K562 (cell line): Measurements from ENCODE around the gene NUFIP2. TPM values are rescaled to one million over a fixed set of nuclear protein-coding genes. Genes with fewer than 3 reads are reported as not detected.
A peak's percentile ranks its signal among the peaks of the same experiment; 100 is the strongest.

Experiments
- ATAC-seq: fragments of 200-7000 bp; cut with Tn5 transposase; 3 replicates; pipeline ENCODE4 v1.9.1; 2020; ENCODE audit warnings: moderate library complexity
- BruUV-seq: library from RNA; stranded (reverse); fragments of 400-500 nt; replicated peaks from 2 replicates; lab custom pipeline; 2021; lab: Mats Ljungman, UMichigan
- CTCF ChIA-PET: fragments of 300-600 bp; formaldehyde crosslinking; extraction: SDS; loops from one replicate; lab custom pipeline; 2021; ENCODE audit warnings: low intra/inter-chr PET ratio; lab: Yijun Ruan, JAX
- POLR2A ChIA-PET: fragments of 300-600, 350-650 bp; sonication (Branson Sonifier 250); formaldehyde crosslinking; extraction: SDS; loops from one replicate; lab custom pipeline; 2021; ENCODE audit warnings: antibody characterized with exemption, inconsistent platforms; lab: Yijun Ruan, JAX
- DNase-seq, 4 experiments: peaks; one replicate each; pipeline versions ENCODE4 v3.0.0 to v3.0.0-alpha.2; 2011 to 2018; ENCODE audit warnings: low spot score in 3 of 4, mixed read lengths in 3 of 4; ENCODE audit errors: extremely low read depth in 1 of 4
- FAIRE-seq: peaks from 2 replicates; lab custom pipeline; 2011; peaks lifted over from hg19 to GRCh38; lab: Jason Lieb, UNC
- H2AFZ ChIP-seq: 2 replicates; pipeline ENCODE4 v1.6.0; 2011; ENCODE audit warnings: low read depth, low read length, control low read depth, inconsistent platforms
- H3K27ac ChIP-seq: fragments of 200-600 bp; 3 replicates; pipeline ENCODE4 v1.8.0; 2011; ENCODE audit warnings: low read depth, mild to moderate bottlenecking, control low read depth, inconsistent platforms, low read length, moderate library complexity, mixed read lengths; ENCODE audit errors: extremely low read depth
- H3K27me3 ChIP-seq, 2 experiments: fragments of 300-600 bp in 1 of 2; 2 replicates in 1 of 2; 3 replicates in 1 of 2; pipeline versions ENCODE4 v1.6.0 to v1.8.0; 2011; ENCODE audit warnings: inconsistent platforms in 2 of 2, low read length in 2 of 2, mild to moderate bottlenecking in 1 of 2, mixed read lengths in 1 of 2, moderate library complexity in 1 of 2; ENCODE audit not compliant: control insufficient read depth in 2 of 2, insufficient read depth in 2 of 2
- H3K36me3 ChIP-seq: fragments of 300-600 bp; 3 replicates; pipeline ENCODE4 v1.8.0; 2011; ENCODE audit warnings: mild to moderate bottlenecking, low read length, inconsistent platforms; ENCODE audit not compliant: control insufficient read depth, insufficient read depth
- H3K4me1 ChIP-seq, 2 experiments: fragments of 200-600 bp in 1 of 2; replicated peaks in 1 of 2; 2 replicates in 1 of 2; 3 replicates in 1 of 2; pipeline versions ENCODE4 v1.5.1 to v1.8.0; 2011; ENCODE audit warnings: inconsistent platforms in 2 of 2, low read length in 2 of 2, mild to moderate bottlenecking in 1 of 2, mixed read lengths in 1 of 2, moderate library complexity in 1 of 2; ENCODE audit not compliant: control insufficient read depth in 2 of 2, insufficient read depth in 2 of 2
- H3K4me2 ChIP-seq: 2 replicates; pipeline ENCODE4 v1.6.1; 2011; ENCODE audit warnings: low read length, control low read depth, inconsistent platforms, mixed read lengths; ENCODE audit not compliant: insufficient read depth
- H3K4me3 ChIP-seq: fragments of 200-600 bp; sonication (generic), shearing (Covaris generic); 2 replicates; pipeline ENCODE4 v1.5.1; 2016; ENCODE audit warnings: control low read depth, inconsistent platforms
- H3K79me2 ChIP-seq: fragments of 200-600 bp; 3 replicates; pipeline ENCODE4 v1.8.0; 2011; ENCODE audit warnings: low read length, inconsistent platforms; ENCODE audit not compliant: control insufficient read depth, insufficient read depth
- H3K9ac ChIP-seq, 2 experiments: 2 replicates each; pipeline versions ENCODE4 v1.6.0 to v1.6.1; 2011; ENCODE audit warnings: low read depth in 2 of 2, low read length in 2 of 2, control low read depth in 1 of 2, inconsistent platforms in 1 of 2, mild to moderate bottlenecking in 1 of 2, mixed read lengths in 1 of 2; ENCODE audit not compliant: insufficient read depth in 1 of 2
- H3K9me1 ChIP-seq: one replicate; pipeline ENCODE4 v1.6.0; 2011; ENCODE audit warnings: inconsistent platforms, mild to moderate bottlenecking, low read length, moderate library complexity; ENCODE audit not compliant: control insufficient read depth, insufficient read depth
- H3K9me3 ChIP-seq: replicated peaks from 2 replicates; pipeline ENCODE4 v1.5.1; 2011; ENCODE audit warnings: low read depth, low read length, inconsistent platforms; ENCODE audit not compliant: control insufficient read depth, insufficient read depth
- H4K20me1 ChIP-seq: replicated peaks from 2 replicates; pipeline ENCODE4 v1.6.1; 2011; ENCODE audit warnings: low read length, inconsistent platforms, mixed read lengths; ENCODE audit not compliant: control insufficient read depth, insufficient read depth
- FOXJ2 ChIP-seq: fragments of 200-800 bp; sonication (Bioruptor generic); IDR thresholded peaks from 2 replicates; pipeline ENCODE4 v1.6.1; 2016; ENCODE audit warnings: missing genetic modification characterization, missing compliant biosample characterization
- KLF10 ChIP-seq: fragments of 250-450 bp; sonication (Bioruptor Pico); IDR thresholded peaks from 2 replicates; pipeline ENCODE4 v1.6.1; 2021; ENCODE audit warnings: matching md5 sums
- NFYB ChIP-seq: IDR thresholded peaks from 2 replicates; pipeline ENCODE4 v1.6.1; 2011; ENCODE audit warnings: mild to moderate bottlenecking, moderate library complexity; ENCODE audit not compliant: insufficient read length; ENCODE audit errors: extremely low read depth
- PCBP2 ChIP-seq: fragments of 200-400 bp; formaldehyde crosslinking; IDR thresholded peaks from 2 replicates; pipeline ENCODE4 v1.6.1; 2018; ENCODE audit warnings: low read length, low read depth, mild to moderate bottlenecking, moderate library complexity; ENCODE audit not compliant: poor library complexity, severe bottlenecking
- PTTG1 ChIP-seq: fragments of 450-650 bp; IDR thresholded peaks from 2 replicates; pipeline ENCODE4 v1.6.1; 2016; ENCODE audit warnings: low read depth, mild to moderate bottlenecking, missing genetic modification characterization, missing compliant biosample characterization
- RAD21 ChIP-seq, 2 experiments: fragments of 250-450 bp in 1 of 2; fragments of 450-650 bp in 1 of 2; sonication (Bioruptor Pico) in 1 of 2; formaldehyde crosslinking in 1 of 2; IDR thresholded peaks in 1 of 2; conservative IDR thresholded peaks in 1 of 2; 2 replicates each; pipeline versions ENCODE4 v1.4.0 to v1.8.0; 2020 to 2022; ENCODE audit warnings: mild to moderate bottlenecking in 2 of 2, moderate library complexity in 1 of 2
- RNF2 ChIP-seq: sonication (generic); IDR thresholded peaks from 2 replicates; pipeline ENCODE4 v1.6.1; 2016
- SNIP1 ChIP-seq: fragments of 450-650 bp; IDR thresholded peaks from 2 replicates; pipeline ENCODE4 v1.7.1; 2017; ENCODE audit warnings: low read depth, mild to moderate bottlenecking
- TARDBP ChIP-seq: fragments of 450-650 bp; IDR thresholded peaks from 2 replicates; pipeline ENCODE4 v1.6.1; 2016
- TGIF2 ChIP-seq: sonication (generic); formaldehyde crosslinking; IDR thresholded peaks from 2 replicates; pipeline ENCODE4 v1.8.1; 2022; ENCODE audit warnings: mild to moderate bottlenecking, missing genetic modification reagents, moderate library complexity
- THAP7 ChIP-seq: fragments of 250-450 bp; sonication (Bioruptor Pico); IDR thresholded peaks from 2 replicates; pipeline ENCODE4 v1.5.0; 2021
- ZNF121 ChIP-seq: sonication (generic); formaldehyde crosslinking; conservative IDR thresholded peaks from 2 replicates; pipeline ENCODE4 v1.8.0; 2022; ENCODE audit warnings: missing genetic modification reagents
- whole genome bisulfite sequencing: fragments of 100-300 bp; shearing (Covaris generic); methylation state at CpG from one replicate; pipeline ENCODE4 v1.1.6; 2016; ENCODE audit warnings: low coverage, mixed read lengths; ENCODE audit not compliant: insufficient coverage; ENCODE audit errors: missing lambda C conversion rate; 5-methylcytosine and 5-hydroxymethylcytosine counted together
- in situ Hi-C: fragments of 300-500 bp; cut with MboI; formaldehyde crosslinking; loops from 4 replicates; pipeline ENCODE4 v1.15.0; 2018; ENCODE audit warnings: inconsistent platforms, mixed read lengths
- intact Hi-C: fragments of 100-400 bp; cut with micrococcal nuclease; formaldehyde crosslinking; loops from 2 replicates; pipeline ENCODE4 v1.14.2; 2022
- polyA plus RNA-seq, 8 experiments: library from polyadenylated mRNA; depleted of rRNA in 4 of 8; stranded (reverse) in 5 of 8; unstranded in 3 of 8; fragments of >200 nt; fragmentation: Nextera tagmentation in 2 of 8; fragmentation: Illumina TruSeq in 1 of 8; extraction: Ambion mirVana in 2 of 8; extraction: Trizol in 1 of 8; gene quantifications; 2 replicates each; pipeline versions ENCODE4 v1.2.1 to v1.2.3, GENCODE V29; 2011 to 2014; ENCODE audit warnings: inconsistent platforms in 1 of 8, missing spikeins in 1 of 8
- total RNA-seq, 7 experiments: library from RNA; depleted of rRNA in 6 of 7; stranded (reverse); fragments of >200 nt in 6 of 7; fragmentation: Illumina TruSeq in 2 of 7; extraction: Trizol in 2 of 7; gene quantifications; 2 replicates each; pipeline versions ENCODE4 v1.2.1 to v1.2.3, GENCODE V29; 2011 to 2021; ENCODE audit warnings: low replicate concordance in 1 of 7

NUFIP2 gene
- total and polyA plus RNA-seq, 9 of the 15 experiments (the other 6 are each of a cell fraction or from before 2014, with no cell fraction given) = 4.9 to 40.7 (median 18.5) TPM

GRCh38 chr17:29252101-29252791 is 41.7 kb downstream of the NUFIP2 start:
- no peak overlapping the region for H2AFZ ChIP-seq
- ChIA-PET POLR2A (interaction anchor here (0.5 to 1.1 kb wide), 4 partner anchors 12 to 128 kb away, joined by 3 to 4 read pairs (median 3); no protein-coding TSS in a partner anchor), CTCF (interaction anchor here (0.6 kb wide), 1 partner anchor 451 kb away, joined by 3 read pairs; no protein-coding TSS in a partner anchor)
- H3K27ac ChIP-seq = no peak overlapping the region
- no peaks in the 10 kb centered on the region; a peak in 1 of 5 replicates for H3K4me1 ChIP-seq
- BruUV-seq = no TSS peak
- 62% methylated on average over 7 of the region's 7 CpGs for WGBS
- H3K27me3 ChIP-seq = no peaks in the 10 kb centered on the region
- H3K4me3 ChIP-seq = no peak overlapping the region
- H3K9me1 ChIP-seq = no peaks in the 10 kb centered on the region
- peaks cover 2% of the 10 kb centered on the region; the same call in 1 of the 2 replicates for H4K20me1 ChIP-seq
- H3K9ac ChIP-seq = no peak overlapping the region
- FAIRE-seq (no peak), DNase-seq (peak; percentile 30 to 38 (median 32)), ATAC-seq (peak; percentile 71)
- intact Hi-C loops = no loop called here
- 0 out of 3 replicates have a peak, but pooled peaks cover 3% of the 10 kb centered on the region for H3K79me2 ChIP-seq
- H3K36me3 ChIP-seq = peaks cover 21% of the 10 kb centered on the region; the same call in 2 of the 3 replicates
- no peak overlapping the region for H3K4me2 ChIP-seq
- in situ Hi-C loops = no loop called here
- H3K9me3 ChIP-seq = no peaks in the 10 kb centered on the region
- no peak for TF ChIP-seq PTTG1 (tag)
- TF ChIP-seq NFYB = no peak
- TF ChIP-seq PCBP2 = no peak
- no peak for TF ChIP-seq SNIP1
- TF ChIP-seq TGIF2 (CRISPR knock-in tag) = no peak
- no peak for TF ChIP-seq TARDBP
- TF ChIP-seq RNF2 = no peak
- no peak for TF ChIP-seq ZNF121 (CRISPR knock-in tag)
- no peak for TF ChIP-seq THAP7 (CRISPR knock-in tag)
- peak in 1 of 2 experiments; percentile 47; a peak in 2 of 4 replicates for TF ChIP-seq RAD21 (CRISPR knock-in tag; conservative IDR thresholded peaks at IDR 0.05 in 1 of 2, IDR thresholded peaks at IDR 0.05 in 1 of 2)
- TF ChIP-seq FOXJ2 (tag) = no peak
- TF ChIP-seq KLF10 (CRISPR knock-in tag) = no peak
